HG03066 (cell line): ENCODE measurements around the gene REG4.

Source experiments
- ATAC-seq: cut with Tn5 transposase; IDR thresholded peaks from one replicate; pipeline ENCODE4 v1.9.1; 2021; ENCODE audit warnings: low read depth; ENCODE audit not compliant: unreplicated experiment

Gene REG4

GRCh38 chr1:119745034-119745433 lies 66.2 kb downstream of the REG4 start:
- ATAC-seq, result no peak

- no peak for ATAC-seq
Measured at GRCh38 chr1:119744598-119744942, 66.7 kb downstream of the REG4 start.
